RWPE2 (cell line): ENCODE measurements around the gene PEX19.

ENCODE experiments used
- ATAC-seq: fragments of 200-7000 bp; cut with Tn5 transposase; 3 replicates; pipeline ENCODE4 v1.9.1; 2021; ENCODE audit warnings: low read depth
- DNase-seq: peaks from one replicate; pipeline ENCODE4 v3.0.0-alpha.2; 2020; ENCODE audit warnings: low spot score
- H3K27ac ChIP-seq: fragments of 450-650 bp; 2 replicates; pipeline ENCODE4 v1.5.1; 2017; ENCODE audit warnings: mild to moderate bottlenecking; ENCODE audit not compliant: poor library complexity, severe bottlenecking
- H3K27me3 ChIP-seq: fragments of 250-450 bp; sonication (Bioruptor Pico); 2 replicates; pipeline ENCODE4 v1.5.1; 2021; ENCODE audit warnings: mild to moderate bottlenecking, moderate library complexity; ENCODE audit not compliant: insufficient read depth, poor library complexity, severe bottlenecking
- H3K36me3 ChIP-seq: fragments of 250-450 bp; sonication (Bioruptor Pico); 2 replicates; pipeline ENCODE4 v1.5.1; 2020; ENCODE audit warnings: low read depth, mild to moderate bottlenecking, moderate library complexity
- H3K4me1 ChIP-seq: fragments of 250-450 bp; sonication (Bioruptor Pico); 2 replicates; pipeline ENCODE4 v1.5.1; 2021; ENCODE audit warnings: mild to moderate bottlenecking, moderate library complexity; ENCODE audit not compliant: insufficient read depth, poor library complexity, severe bottlenecking
- H3K4me3 ChIP-seq: fragments of 250-450 bp; sonication (Bioruptor Pico); 2 replicates; pipeline ENCODE4 v1.5.1; 2021; ENCODE audit warnings: mild to moderate bottlenecking, moderate library complexity; ENCODE audit not compliant: severe bottlenecking
- H3K9me3 ChIP-seq: fragments of 250-450 bp; sonication (Bioruptor Pico); 2 replicates; pipeline ENCODE4 v1.5.1; 2021; ENCODE audit warnings: mild to moderate bottlenecking, moderate library complexity; ENCODE audit not compliant: severe bottlenecking
- TF ChIP-seq, protein P1 (sequence below): fragments of 450-650 bp; IDR thresholded peaks from one replicate; pipeline ENCODE4 v1.5.1; 2017; ENCODE audit warnings: mild to moderate bottlenecking, moderate library complexity; ENCODE audit not compliant: poor library complexity, severe bottlenecking

PEX19 gene

DNA sequence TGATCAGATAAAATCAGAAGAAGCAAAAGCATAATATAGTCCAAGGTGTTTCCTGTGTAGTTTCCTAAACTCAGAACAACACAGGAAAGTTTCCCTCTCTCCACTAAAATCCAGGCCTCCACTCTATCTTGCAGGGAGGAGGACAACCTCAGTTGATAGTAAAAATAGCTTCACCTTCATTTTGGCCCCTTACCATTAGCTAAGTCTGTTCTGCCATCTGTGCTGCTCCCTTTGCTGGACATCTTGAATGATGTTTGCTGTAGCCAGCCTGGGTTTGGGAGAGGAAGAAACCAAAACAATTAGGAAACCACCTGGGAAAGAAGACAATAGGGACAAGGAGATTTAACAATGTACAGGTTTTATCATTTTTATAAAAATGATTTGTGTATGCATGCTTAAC, 41.2 kb downstream of the PEX19 start:
- ATAC-seq, result no peak
- no peak for DNase-seq

DNA sequence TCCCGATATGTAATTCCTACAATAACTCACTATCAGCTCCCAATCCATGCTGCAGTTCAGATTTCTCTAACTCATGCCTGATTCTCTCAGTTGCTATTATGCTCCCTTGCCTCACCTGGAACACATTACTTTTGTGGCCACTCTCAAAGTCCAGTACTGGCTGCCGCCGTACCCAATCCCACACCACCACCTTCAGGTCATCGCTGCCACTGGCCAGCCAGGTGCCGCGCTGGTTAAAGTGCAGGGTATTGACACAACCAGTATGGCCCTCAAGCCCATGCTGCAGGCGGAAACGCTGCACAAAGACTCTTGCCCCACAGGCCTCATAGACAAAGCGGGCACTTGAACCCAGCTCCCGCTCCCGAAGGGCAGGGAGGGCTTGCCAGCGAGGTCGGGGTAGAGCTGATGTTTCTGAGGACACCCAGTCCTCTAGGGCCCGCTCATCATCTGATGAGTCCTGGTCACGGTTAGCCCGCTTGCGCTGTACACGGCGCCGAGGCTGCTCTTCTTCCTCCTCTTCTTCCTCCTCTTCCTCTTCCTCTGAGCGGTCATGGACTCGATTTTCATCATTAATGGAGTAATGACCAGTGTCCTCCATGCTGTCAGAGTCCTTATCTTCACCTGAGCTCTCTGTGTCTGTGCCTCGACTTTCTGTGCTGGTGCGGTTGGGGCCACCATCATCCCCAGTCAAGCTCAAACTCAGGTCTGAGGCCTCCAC, 45.2 kb downstream of the PEX19 start:
- DNase-seq, result no peak

More for the DNA sequence above, 41.2 kb downstream of the PEX19 start:
- no peak overlapping the region for H3K4me3 ChIP-seq
- H3K27ac ChIP-seq, result no peak overlapping the region
- H3K27me3 ChIP-seq, result no peaks in the 10 kb centered on the region
- TF ChIP-seq, protein P1, sequence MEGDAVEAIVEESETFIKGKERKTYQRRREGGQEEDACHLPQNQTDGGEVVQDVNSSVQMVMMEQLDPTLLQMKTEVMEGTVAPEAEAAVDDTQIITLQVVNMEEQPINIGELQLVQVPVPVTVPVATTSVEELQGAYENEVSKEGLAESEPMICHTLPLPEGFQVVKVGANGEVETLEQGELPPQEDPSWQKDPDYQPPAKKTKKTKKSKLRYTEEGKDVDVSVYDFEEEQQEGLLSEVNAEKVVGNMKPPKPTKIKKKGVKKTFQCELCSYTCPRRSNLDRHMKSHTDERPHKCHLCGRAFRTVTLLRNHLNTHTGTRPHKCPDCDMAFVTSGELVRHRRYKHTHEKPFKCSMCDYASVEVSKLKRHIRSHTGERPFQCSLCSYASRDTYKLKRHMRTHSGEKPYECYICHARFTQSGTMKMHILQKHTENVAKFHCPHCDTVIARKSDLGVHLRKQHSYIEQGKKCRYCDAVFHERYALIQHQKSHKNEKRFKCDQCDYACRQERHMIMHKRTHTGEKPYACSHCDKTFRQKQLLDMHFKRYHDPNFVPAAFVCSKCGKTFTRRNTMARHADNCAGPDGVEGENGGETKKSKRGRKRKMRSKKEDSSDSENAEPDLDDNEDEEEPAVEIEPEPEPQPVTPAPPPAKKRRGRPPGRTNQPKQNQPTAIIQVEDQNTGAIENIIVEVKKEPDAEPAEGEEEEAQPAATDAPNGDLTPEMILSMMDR, result no peak
- peaks cover 46% of the 10 kb centered on the region for H3K36me3 ChIP-seq
- H3K4me1 ChIP-seq, result no peaks in the 10 kb centered on the region
- no peaks in the 10 kb centered on the region for H3K9me3 ChIP-seq

DNA sequence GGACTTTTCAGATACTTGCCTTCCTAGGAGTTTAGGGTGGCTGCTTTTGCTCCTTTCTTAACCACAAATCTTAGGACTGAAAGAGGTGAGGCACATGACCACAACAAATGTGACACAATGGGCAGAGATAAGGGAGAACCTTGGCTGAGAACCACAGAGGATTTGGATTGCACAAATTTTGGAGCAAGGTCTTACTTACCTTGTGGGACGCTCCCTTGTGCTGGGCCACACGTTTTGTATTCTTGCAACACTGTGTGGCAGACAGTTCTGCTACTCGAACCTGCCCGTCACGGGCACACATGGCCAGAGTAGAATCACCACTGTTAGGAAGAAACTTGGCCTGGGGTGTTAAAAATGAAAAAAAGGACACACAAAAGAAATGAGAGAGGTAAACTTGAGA, 46.5 kb downstream of the PEX19 start:
- H3K27me3 ChIP-seq, result no peaks in the 10 kb centered on the region
- DNase-seq (no peak), ATAC-seq (no peak)
- TF ChIP-seq, protein P1, result no peak
- no peaks in the 10 kb centered on the region for H3K9me3 ChIP-seq
- H3K27ac ChIP-seq, result no peak overlapping the region
- no peak overlapping the region for H3K4me3 ChIP-seq
- H3K36me3 ChIP-seq, result peaks cover 75% of the 10 kb centered on the region
- H3K4me1 ChIP-seq, result no peaks in the 10 kb centered on the region

More for the DNA sequence above, 45.2 kb downstream of the PEX19 start:
- Histone ChIP-seq H3K4me3 (no peak overlapping the region), H3K4me1 (no peaks in the 10 kb centered on the region), H3K27ac (no peak overlapping the region), H3K27me3 (no peaks in the 10 kb centered on the region), H3K9me3 (no peaks in the 10 kb centered on the region), H3K36me3 (peaks cover 79% of the 10 kb centered on the region)
- no peak for ATAC-seq
- TF ChIP-seq, protein P1, result no peak

DNA sequence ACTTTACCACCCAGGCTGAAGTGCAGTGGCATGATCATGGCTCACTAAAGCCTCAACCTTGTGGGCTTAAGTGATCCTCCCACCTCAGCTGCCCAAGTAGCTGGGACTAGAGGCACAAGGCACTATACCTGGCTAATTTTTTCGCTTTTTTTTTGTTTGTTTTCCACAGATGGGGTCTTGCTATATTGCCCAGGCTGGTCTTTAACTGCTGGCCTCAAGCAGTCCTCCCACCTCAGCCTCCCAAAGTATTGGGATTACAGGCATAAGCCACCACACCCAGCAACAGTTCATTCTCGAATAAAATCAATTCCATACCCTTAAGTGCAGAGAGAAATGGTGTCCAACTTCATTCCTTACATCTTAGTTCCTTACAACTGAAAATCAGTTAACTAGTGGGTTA, 47.4 kb downstream of the PEX19 start:
- Histone ChIP-seq H3K36me3 (peaks cover 70% of the 10 kb centered on the region), H3K27ac (no peak overlapping the region), H3K4me3 (no peak overlapping the region), H3K4me1 (no peaks in the 10 kb centered on the region), H3K27me3 (no peaks in the 10 kb centered on the region), H3K9me3 (no peaks in the 10 kb centered on the region)
- TF ChIP-seq, protein P1, result no peak
- ATAC-seq, result no peak
- no peak for DNase-seq

DNA sequence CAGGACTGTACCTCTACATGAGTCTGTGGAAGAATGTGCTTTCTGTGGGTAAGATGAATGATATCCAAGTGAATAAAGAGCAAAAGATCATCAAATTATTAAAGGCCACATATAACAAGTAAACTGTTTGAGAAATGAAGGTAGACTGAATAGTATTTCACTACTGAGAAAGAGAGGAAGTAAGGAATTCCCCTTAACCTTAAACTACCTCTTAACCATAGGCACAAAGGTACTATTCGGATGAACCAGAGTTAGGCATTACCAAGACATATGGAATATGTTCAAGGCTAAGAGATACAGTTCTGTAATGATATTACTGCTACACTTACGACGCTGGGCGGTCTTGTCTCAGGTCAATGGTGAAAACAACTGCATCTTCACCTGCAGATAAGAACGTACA, 48.1 kb downstream of the PEX19 start:
- Histone ChIP-seq H3K4me3 (no peak overlapping the region), H3K36me3 (peaks cover 70% of the 10 kb centered on the region), H3K4me1 (no peaks in the 10 kb centered on the region), H3K27ac (no peak overlapping the region), H3K27me3 (no peaks in the 10 kb centered on the region), H3K9me3 (no peaks in the 10 kb centered on the region)
- TF ChIP-seq, protein P1, result no peak
- DNase-seq, result no peak
- ATAC-seq, result no peak
